Activated CD4-positive, alpha-beta T cell treated with anti-CD3 and anti-CD28 coated beads, Interleukin-2, amount 10 ng/mL, durations not matched to agents 7 days and 5 days (primary cell): ENCODE data around the gene ESR1. TPM values are rescaled to one million over a fixed set of nuclear protein-coding genes. Genes with fewer than 3 reads are reported as not detected.
"Not testable (repeated sequence)": the region's sequence is repeated elsewhere in the genome, so short reads cannot be mapped to it uniquely, and the experiment has no call there.

Source experiments
- CTCF ChIA-PET: fragments of 350-600 bp; sonication (Branson Sonifier 250); formaldehyde crosslinking; loops from one replicate; lab custom pipeline; 2021; ENCODE audit warnings: antibody characterized with exemption; lab: Charles Lee
- POLR2A ChIA-PET: fragments of 350-600 bp; sonication (Branson Sonifier 250); formaldehyde crosslinking; loops from one replicate; lab custom pipeline; 2021; ENCODE audit warnings: antibody characterized with exemption; lab: Charles Lee
- DNase-seq: peaks from one replicate; pipeline ENCODE4 v3.0.0-alpha.2; 2020
- H3K27ac Mint-ChIP-seq: one replicate; pipeline ENCODE4 v1.8.0; 2021; ENCODE audit warnings: mild to moderate bottlenecking, moderate library complexity, mixed read lengths
- H3K27me3 Mint-ChIP-seq: one replicate; pipeline ENCODE4 v1.8.0; 2021; ENCODE audit warnings: mixed read lengths
- H3K36me3 Mint-ChIP-seq: one replicate; pipeline ENCODE4 v1.8.0; 2021; ENCODE audit warnings: low read depth, mixed read lengths
- H3K4me1 Mint-ChIP-seq: one replicate; pipeline ENCODE4 v1.8.0; 2021; ENCODE audit warnings: mixed read lengths
- H3K4me3 Mint-ChIP-seq: one replicate; pipeline ENCODE4 v1.8.0; 2021; ENCODE audit warnings: mild to moderate bottlenecking, moderate library complexity, mixed read lengths
- H3K9me3 Mint-ChIP-seq: one replicate; pipeline ENCODE4 v1.8.0; 2021; ENCODE audit warnings: mixed read lengths
- total RNA-seq, 2 experiments: library from RNA; stranded (reverse); gene quantifications; one replicate each; pipeline ENCODE4 v1.2.3, GENCODE V29; 2021

The ESR1 gene
- total RNA-seq, 2 experiments from 2014 or later: 1.00 to 2.2 TPM

DNA sequence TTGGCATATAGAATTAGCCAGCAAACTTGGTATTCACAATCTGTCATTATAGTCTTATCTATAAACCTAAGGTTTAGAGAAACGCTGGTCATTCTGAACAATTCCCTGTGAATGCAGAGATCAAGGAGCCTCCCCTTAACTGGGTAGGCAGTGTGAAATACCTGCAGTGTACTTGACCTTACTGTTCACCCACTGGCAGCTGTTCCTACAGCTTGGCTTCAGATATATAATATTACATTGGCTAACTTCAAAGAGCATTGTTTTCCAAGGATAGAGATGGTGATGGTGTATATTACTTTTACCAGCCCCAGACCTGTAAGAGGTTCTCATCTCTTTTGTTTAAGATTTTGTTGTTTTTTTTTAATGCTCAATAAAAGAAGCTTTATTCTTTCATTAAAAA is 168.3 kb downstream of the ESR1 start:
- DNase-seq: no peak
- ChIA-PET POLR2A (no interaction called here), CTCF (no interaction called here)
- Mint-ChIP-seq H3K4me3 (no peak overlapping the region), H3K27me3 (peaks cover 29% of the 10 kb centered on the region), H3K4me1 (no peaks in the 10 kb centered on the region), H3K9me3 (no peaks in the 10 kb centered on the region), H3K36me3 (no peaks in the 10 kb centered on the region), H3K27ac (no peak overlapping the region)

DNA sequence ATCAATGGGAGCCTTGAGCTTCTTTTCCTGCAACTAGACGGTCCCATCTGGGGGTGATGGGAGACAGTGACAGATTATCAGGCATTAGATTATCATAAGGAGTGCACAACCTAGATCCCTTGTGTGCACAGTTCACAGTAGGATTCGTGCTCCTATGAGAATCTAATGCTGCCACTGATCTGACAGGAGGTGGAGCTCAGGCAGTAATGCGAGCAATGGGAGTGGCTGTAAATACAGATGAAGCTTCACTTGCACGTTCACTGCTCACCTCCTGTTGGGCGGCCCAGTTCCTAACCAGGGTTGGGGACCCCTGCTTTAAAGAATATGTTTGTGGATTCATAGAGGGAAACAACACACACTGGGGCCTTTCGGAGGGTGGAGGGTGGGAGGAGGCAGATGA is 180.7 kb downstream of the ESR1 start:
- CTCF ChIA-PET, DNase-seq, H3K27me3 Mint-ChIP-seq, H3K27ac Mint-ChIP-seq, H3K9me3 Mint-ChIP-seq, H3K4me1 Mint-ChIP-seq, H3K4me3 Mint-ChIP-seq, H3K36me3 Mint-ChIP-seq, POLR2A ChIA-PET: not testable (repeated sequence)

DNA sequence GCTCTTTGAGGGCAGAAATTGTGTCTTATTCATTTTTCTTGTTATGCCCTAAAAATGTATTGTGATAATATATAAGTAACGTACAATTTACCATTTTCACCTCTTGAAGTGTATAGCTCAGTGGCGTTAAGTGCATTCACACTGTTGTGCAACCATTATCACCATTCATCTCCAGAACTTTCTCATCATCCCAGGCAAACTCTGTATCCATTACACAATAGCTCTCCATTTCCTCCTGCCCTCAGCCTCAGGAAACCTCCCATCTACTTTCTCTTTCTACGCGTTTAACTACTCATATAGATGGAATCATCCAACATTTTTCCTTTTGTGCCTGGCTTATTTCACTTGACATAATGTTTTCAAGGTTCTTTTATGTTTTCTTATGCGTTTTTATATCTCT is 184.6 kb downstream of the ESR1 start:
- no peaks in the 10 kb centered on the region for H3K9me3 Mint-ChIP-seq
- no peaks in the 10 kb centered on the region for H3K36me3 Mint-ChIP-seq
- no peak overlapping the region for H3K27ac Mint-ChIP-seq
- no peak for DNase-seq
- peaks cover 8% of the 10 kb centered on the region for H3K27me3 Mint-ChIP-seq
- no peak overlapping the region for H3K4me3 Mint-ChIP-seq
- H3K4me1 Mint-ChIP-seq: no peaks in the 10 kb centered on the region
- POLR2A ChIA-PET: no interaction called here
- CTCF ChIA-PET: no interaction called here

DNA sequence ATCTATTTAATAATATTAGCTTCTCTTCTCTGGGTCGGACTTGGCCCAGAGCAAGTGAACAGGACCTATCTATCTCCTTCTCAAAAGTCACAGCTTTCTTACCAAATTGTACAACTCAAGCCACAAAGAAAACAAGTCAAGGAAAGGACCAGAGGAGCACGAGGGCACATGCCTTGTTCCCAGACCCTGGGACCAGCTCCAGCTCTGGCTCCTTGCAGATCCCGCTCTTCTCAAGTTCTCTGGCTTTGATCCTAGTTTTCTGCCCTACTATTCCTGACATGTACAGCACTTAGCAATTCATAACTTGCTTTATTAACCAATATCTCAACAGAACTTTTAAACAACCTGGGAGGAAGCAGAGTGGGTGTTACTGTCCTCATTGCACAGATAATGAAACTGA is 185.9 kb downstream of the ESR1 start:
- no peak overlapping the region for H3K4me3 Mint-ChIP-seq
- DNase-seq: no peak
- no peaks in the 10 kb centered on the region for H3K9me3 Mint-ChIP-seq
- ChIA-PET CTCF (no interaction called here), POLR2A (no interaction called here)
- peaks cover 8% of the 10 kb centered on the region for H3K27me3 Mint-ChIP-seq
- H3K36me3 Mint-ChIP-seq: no peaks in the 10 kb centered on the region
- no peak overlapping the region for H3K27ac Mint-ChIP-seq
- no peaks in the 10 kb centered on the region for H3K4me1 Mint-ChIP-seq

DNA sequence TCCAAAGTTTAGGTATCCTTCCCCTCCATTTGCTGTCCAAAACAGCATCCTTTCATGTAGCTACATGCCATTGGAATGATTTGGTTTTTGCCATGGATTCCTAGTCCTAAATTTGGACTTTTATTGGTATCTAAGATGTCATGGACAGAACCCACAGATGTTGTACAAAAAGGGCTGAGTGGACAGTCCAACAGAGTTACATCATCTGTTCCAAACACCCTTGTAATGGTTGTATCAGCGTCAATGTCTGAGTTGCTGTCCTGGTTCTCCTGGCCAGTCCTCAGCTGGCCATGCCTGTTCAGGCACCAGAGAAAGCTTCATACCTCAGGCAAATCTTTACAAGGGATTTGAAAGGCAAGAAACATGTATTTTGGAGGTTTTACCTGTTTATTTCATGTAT is 191.3 kb downstream of the ESR1 start:
- H3K27me3 Mint-ChIP-seq: peaks cover 4% of the 10 kb centered on the region
- H3K36me3 Mint-ChIP-seq: no peaks in the 10 kb centered on the region
- no peak overlapping the region for H3K27ac Mint-ChIP-seq
- H3K4me3 Mint-ChIP-seq: no peak overlapping the region
- DNase-seq: no peak
- POLR2A ChIA-PET: no interaction called here
- no peaks in the 10 kb centered on the region for H3K4me1 Mint-ChIP-seq
- CTCF ChIA-PET: no interaction called here
- H3K9me3 Mint-ChIP-seq: no peaks in the 10 kb centered on the region

DNA sequence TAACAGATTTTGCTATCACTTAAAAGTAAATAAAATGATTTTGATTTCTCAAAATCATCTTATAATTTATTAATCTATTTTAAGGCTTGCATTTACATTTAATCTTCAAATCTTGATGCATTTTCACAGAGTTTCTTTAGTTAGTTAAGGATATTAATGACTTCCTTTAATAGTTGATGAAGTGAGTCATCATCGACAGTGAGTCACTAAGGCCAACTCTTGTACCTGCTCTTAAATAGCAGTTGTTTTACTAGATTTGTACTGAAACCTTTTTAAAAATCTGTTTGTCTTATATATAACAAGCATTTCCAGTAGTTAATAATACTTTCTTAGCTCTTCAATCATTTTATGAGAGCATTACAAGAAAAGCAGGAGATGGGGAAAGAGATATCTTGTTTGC is 191.7 kb downstream of the ESR1 start:
- H3K27me3 Mint-ChIP-seq: peaks cover 7% of the 10 kb centered on the region
- ChIA-PET CTCF (no interaction called here), POLR2A (no interaction called here)
- no peak for DNase-seq
- H3K36me3 Mint-ChIP-seq: no peaks in the 10 kb centered on the region
- no peaks in the 10 kb centered on the region for H3K4me1 Mint-ChIP-seq
- H3K4me3 Mint-ChIP-seq: no peak overlapping the region
- no peak overlapping the region for H3K27ac Mint-ChIP-seq
- H3K9me3 Mint-ChIP-seq: no peaks in the 10 kb centered on the region

GRCh38 chr6:152001408-152001807 is 193.9 kb downstream of the ESR1 start:
- POLR2A ChIA-PET: no interaction called here
- no peaks in the 10 kb centered on the region for H3K4me1 Mint-ChIP-seq
- no peak overlapping the region for H3K27ac Mint-ChIP-seq
- H3K27me3 Mint-ChIP-seq: peaks cover 3% of the 10 kb centered on the region
- H3K4me3 Mint-ChIP-seq: no peak overlapping the region
- H3K9me3 Mint-ChIP-seq: no peaks in the 10 kb centered on the region
- CTCF ChIA-PET: no interaction called here
- no peaks in the 10 kb centered on the region for H3K36me3 Mint-ChIP-seq
- DNase-seq: no peak

DNA sequence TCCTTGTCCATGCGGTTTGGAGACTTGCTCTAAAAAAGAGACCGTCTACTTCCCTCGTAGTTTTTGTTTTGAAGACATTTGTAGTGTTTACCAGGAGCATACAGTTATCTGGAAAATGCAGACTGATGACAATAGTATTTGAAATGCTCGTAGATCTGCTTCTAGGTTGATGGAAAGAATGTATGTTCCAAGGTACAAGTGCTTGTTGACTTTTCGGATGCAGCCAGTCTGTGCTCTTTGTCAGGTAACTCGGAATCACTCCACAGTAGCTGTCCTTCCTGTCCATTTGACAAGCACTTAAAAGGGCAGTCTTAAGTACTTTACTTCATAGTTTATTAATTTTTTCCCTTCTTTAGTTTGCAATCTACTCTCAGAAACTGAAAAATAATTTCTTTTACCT is 194.8 kb downstream of the ESR1 start:
- H3K27me3 Mint-ChIP-seq: peaks cover 3% of the 10 kb centered on the region

GRCh38 chr6:152004036-152004566 is 196.6 kb downstream of the ESR1 start:
- Mint-ChIP-seq H3K4me1 (no peaks in the 10 kb centered on the region), H3K4me3 (no peak overlapping the region), H3K36me3 (no peaks in the 10 kb centered on the region), H3K27ac (no peak overlapping the region), H3K9me3 (no peaks in the 10 kb centered on the region), H3K27me3 (peaks cover 3% of the 10 kb centered on the region)
- CTCF ChIA-PET: no interaction called here
- no peak for DNase-seq
- POLR2A ChIA-PET: no interaction called here

More for the DNA sequence above, 194.8 kb downstream of the ESR1 start:
- Mint-ChIP-seq H3K27ac (no peak overlapping the region), H3K4me3 (no peak overlapping the region), H3K36me3 (no peaks in the 10 kb centered on the region), H3K9me3 (no peaks in the 10 kb centered on the region), H3K4me1 (no peaks in the 10 kb centered on the region)
- ChIA-PET POLR2A (no interaction called here), CTCF (no interaction called here)
- no peak for DNase-seq

DNA sequence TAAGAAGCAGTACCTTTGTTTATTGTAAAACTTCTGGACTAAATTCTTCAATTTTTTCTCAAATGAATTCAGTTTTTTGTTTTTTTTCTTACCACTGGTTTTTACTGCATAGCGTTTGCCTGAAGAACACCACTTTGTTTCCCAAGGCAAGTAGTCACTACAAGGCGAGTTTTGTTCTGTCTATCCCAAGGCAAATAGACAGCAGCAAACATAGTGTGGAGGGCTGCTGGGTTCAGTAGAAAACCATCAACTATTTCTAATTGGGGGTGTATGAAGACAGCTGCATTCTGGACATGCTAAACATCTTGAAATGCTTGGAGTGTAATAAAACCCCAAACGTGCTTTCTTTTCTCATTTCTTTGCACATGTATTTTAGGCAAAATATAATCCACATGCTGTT is 197.4 kb downstream of the ESR1 start:
- DNase-seq: no peak
- ChIA-PET CTCF (no interaction called here), POLR2A (no interaction called here)
- no peaks in the 10 kb centered on the region for H3K36me3 Mint-ChIP-seq
- no peak overlapping the region for H3K4me3 Mint-ChIP-seq
- peaks cover 3% of the 10 kb centered on the region for H3K27me3 Mint-ChIP-seq
- no peaks in the 10 kb centered on the region for H3K9me3 Mint-ChIP-seq
- H3K4me1 Mint-ChIP-seq: no peaks in the 10 kb centered on the region
- no peak overlapping the region for H3K27ac Mint-ChIP-seq

- no peaks in the 10 kb centered on the region for H3K4me1 Mint-ChIP-seq
- peaks cover 6% of the 10 kb centered on the region for H3K27me3 Mint-ChIP-seq
- CTCF ChIA-PET: no interaction called here
Observed at GRCh38 chr6:152008779-152009178, 201.3 kb downstream of the ESR1 start.

DNA sequence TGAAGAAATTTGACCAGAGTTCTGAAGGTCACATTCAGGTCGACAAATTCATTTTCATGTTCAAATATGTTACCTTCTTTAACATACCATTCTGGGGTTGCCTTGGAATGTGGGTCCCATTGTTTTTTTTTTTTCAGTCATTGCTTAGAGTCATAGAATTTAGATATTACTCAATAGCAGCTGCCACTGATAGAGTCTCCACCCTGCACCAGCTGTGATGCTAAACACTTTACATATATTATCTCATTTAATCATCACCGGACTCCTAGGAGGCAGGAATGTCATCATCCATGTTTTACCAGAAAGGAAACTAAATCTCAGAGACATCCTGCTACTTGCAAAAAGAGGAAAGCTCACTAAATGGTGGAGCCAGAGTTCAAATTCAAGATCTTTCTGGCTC is 204.7 kb downstream of the ESR1 start:
- no peaks in the 10 kb centered on the region for H3K4me1 Mint-ChIP-seq
- H3K27me3 Mint-ChIP-seq: peaks cover 3% of the 10 kb centered on the region
- DNase-seq: no peak
- H3K36me3 Mint-ChIP-seq: no peaks in the 10 kb centered on the region
- no peaks in the 10 kb centered on the region for H3K9me3 Mint-ChIP-seq
- POLR2A ChIA-PET: no interaction called here
- no peak overlapping the region for H3K27ac Mint-ChIP-seq
- CTCF ChIA-PET: no interaction called here
- no peak overlapping the region for H3K4me3 Mint-ChIP-seq

More at GRCh38 chr6:152008779-152009178, 201.3 kb downstream of the ESR1 start:
- Mint-ChIP-seq H3K36me3 (no peaks in the 10 kb centered on the region), H3K9me3 (no peaks in the 10 kb centered on the region), H3K27ac (no peak overlapping the region), H3K4me3 (no peak overlapping the region)
- DNase-seq: no peak
- POLR2A ChIA-PET: no interaction called here

DNA sequence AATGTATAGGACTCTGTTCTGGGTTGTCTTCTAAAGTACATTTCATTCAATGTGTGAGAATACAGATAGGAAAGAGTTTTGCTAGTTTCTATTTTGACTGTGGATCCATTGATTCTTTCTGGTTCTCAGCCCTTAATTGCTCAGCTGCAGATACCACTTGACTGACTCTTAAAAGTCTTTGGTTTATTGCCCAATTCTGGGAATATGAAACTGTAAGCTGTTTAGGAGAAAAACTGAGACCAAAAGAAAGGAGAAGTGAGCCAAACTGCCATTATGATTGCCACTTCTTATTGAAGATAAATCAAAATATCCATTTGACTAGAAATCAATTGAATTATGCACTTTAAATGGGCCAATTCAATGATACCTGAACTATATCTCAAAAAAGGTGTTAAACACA is 211.4 kb downstream of the ESR1 start:
- Mint-ChIP-seq H3K4me3 (no peak overlapping the region), H3K27me3 (no peaks in the 10 kb centered on the region), H3K36me3 (no peaks in the 10 kb centered on the region), H3K9me3 (peaks cover 6% of the 10 kb centered on the region), H3K27ac (no peak overlapping the region), H3K4me1 (no peaks in the 10 kb centered on the region)
- ChIA-PET CTCF (no interaction called here), POLR2A (no interaction called here)
- no peak for DNase-seq

- H3K9me3 Mint-ChIP-seq: peaks cover 6% of the 10 kb centered on the region
- no peak overlapping the region for H3K4me3 Mint-ChIP-seq
- peaks cover 3% of the 10 kb centered on the region for H3K4me1 Mint-ChIP-seq
- DNase-seq: no peak
- ChIA-PET POLR2A (no interaction called here), CTCF (no interaction called here)
- no peak overlapping the region for H3K27ac Mint-ChIP-seq
- no peaks in the 10 kb centered on the region for H3K27me3 Mint-ChIP-seq
- no peaks in the 10 kb centered on the region for H3K36me3 Mint-ChIP-seq
Observed at GRCh38 chr6:152022303-152022702, 214.8 kb downstream of the ESR1 start.
